ENCODE results near the gene FMO5. TPM values are rescaled to one million over a fixed set of nuclear protein-coding genes. Genes with fewer than 3 reads are reported as not detected.

The FMO5 gene
- total and polyA plus RNA-seq, 4 donors = 36.0 to 152 (median 99.1) TPM

DNA sequence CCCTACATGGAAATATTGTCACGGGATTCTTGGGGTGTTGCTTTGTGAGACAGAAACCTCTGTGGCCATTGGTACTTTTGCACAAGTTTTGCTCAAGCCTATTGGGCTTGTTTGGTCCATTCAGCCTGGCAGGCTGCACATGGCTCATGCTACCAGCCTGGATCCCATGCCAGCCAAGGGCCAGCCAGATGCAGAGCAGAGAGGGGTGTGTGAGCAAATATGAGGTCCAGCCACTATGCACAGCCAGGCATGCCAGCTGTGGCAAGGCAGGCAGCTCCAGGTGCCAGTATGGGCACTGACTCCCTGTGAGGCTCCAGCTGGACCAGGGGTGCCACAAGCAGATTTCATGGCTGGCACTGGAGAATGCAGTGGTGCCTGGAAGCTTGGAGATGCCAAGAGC lies 10.7 kb upstream of the FMO5 start:
- no peak for DNase-seq (ENCODE audit: low spot score)
- TF ChIP-seq RAD21 (IDR thresholded peaks at IDR 0.05) = peak in 1 of 2 donors; percentile 26
- TF ChIP-seq HNF4G (IDR thresholded peaks at IDR 0.05) = no peak
- TF ChIP-seq, protein P1, sequence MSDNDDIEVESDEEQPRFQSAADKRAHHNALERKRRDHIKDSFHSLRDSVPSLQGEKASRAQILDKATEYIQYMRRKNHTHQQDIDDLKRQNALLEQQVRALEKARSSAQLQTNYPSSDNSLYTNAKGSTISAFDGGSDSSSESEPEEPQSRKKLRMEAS (IDR thresholded peaks at IDR 0.05) = peak; percentile 68
- TF ChIP-seq, protein P2, sequence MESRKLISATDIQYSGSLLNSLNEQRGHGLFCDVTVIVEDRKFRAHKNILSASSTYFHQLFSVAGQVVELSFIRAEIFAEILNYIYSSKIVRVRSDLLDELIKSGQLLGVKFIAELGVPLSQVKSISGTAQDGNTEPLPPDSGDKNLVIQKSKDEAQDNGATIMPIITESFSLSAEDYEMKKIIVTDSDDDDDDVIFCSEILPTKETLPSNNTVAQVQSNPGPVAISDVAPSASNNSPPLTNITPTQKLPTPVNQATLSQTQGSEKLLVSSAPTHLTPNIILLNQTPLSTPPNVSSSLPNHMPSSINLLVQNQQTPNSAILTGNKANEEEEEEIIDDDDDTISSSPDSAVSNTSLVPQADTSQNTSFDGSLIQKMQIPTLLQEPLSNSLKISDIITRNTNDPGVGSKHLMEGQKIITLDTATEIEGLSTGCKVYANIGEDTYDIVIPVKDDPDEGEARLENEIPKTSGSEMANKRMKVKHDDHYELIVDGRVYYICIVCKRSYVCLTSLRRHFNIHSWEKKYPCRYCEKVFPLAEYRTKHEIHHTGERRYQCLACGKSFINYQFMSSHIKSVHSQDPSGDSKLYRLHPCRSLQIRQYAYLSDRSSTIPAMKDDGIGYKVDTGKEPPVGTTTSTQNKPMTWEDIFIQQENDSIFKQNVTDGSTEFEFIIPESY (IDR thresholded peaks at IDR 0.05) = no peak
- peak; percentile 6 to 37 for TF ChIP-seq HNF4A (conservative IDR thresholded peaks at IDR 0.05)
- peak in 1 of 2 donors; percentile 15 for TF ChIP-seq JUND (IDR thresholded peaks at IDR 0.05)
- no peak for TF ChIP-seq NR2F2 (IDR thresholded peaks at IDR 0.05)
- no peak for TF ChIP-seq TAF1 (conservative IDR thresholded peaks at IDR 0.05)
- peak; percentile 51 for TF ChIP-seq SP1 (IDR thresholded peaks at IDR 0.05)
- no peak for TF ChIP-seq EGR1 (IDR thresholded peaks at IDR 0.05; ENCODE audit: low read depth in 2 of 2)
- peak in 1 of 2 donors; percentile 46 for TF ChIP-seq RXRA (IDR thresholded peaks at IDR 0.05)
- TF ChIP-seq FOXA1 (IDR thresholded peaks at IDR 0.05) = no peak
- no peak for TF ChIP-seq FOXA2 (IDR thresholded peaks at IDR 0.05)
- TF ChIP-seq YY1 (IDR thresholded peaks at IDR 0.05) = peak; percentile 80
- TF ChIP-seq, protein P3, sequence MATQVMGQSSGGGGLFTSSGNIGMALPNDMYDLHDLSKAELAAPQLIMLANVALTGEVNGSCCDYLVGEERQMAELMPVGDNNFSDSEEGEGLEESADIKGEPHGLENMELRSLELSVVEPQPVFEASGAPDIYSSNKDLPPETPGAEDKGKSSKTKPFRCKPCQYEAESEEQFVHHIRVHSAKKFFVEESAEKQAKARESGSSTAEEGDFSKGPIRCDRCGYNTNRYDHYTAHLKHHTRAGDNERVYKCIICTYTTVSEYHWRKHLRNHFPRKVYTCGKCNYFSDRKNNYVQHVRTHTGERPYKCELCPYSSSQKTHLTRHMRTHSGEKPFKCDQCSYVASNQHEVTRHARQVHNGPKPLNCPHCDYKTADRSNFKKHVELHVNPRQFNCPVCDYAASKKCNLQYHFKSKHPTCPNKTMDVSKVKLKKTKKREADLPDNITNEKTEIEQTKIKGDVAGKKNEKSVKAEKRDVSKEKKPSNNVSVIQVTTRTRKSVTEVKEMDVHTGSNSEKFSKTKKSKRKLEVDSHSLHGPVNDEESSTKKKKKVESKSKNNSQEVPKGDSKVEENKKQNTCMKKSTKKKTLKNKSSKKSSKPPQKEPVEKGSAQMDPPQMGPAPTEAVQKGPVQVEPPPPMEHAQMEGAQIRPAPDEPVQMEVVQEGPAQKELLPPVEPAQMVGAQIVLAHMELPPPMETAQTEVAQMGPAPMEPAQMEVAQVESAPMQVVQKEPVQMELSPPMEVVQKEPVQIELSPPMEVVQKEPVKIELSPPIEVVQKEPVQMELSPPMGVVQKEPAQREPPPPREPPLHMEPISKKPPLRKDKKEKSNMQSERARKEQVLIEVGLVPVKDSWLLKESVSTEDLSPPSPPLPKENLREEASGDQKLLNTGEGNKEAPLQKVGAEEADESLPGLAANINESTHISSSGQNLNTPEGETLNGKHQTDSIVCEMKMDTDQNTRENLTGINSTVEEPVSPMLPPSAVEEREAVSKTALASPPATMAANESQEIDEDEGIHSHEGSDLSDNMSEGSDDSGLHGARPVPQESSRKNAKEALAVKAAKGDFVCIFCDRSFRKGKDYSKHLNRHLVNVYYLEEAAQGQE (IDR thresholded peaks at IDR 0.05) = peak; percentile 59
- TF ChIP-seq, protein P4, sequence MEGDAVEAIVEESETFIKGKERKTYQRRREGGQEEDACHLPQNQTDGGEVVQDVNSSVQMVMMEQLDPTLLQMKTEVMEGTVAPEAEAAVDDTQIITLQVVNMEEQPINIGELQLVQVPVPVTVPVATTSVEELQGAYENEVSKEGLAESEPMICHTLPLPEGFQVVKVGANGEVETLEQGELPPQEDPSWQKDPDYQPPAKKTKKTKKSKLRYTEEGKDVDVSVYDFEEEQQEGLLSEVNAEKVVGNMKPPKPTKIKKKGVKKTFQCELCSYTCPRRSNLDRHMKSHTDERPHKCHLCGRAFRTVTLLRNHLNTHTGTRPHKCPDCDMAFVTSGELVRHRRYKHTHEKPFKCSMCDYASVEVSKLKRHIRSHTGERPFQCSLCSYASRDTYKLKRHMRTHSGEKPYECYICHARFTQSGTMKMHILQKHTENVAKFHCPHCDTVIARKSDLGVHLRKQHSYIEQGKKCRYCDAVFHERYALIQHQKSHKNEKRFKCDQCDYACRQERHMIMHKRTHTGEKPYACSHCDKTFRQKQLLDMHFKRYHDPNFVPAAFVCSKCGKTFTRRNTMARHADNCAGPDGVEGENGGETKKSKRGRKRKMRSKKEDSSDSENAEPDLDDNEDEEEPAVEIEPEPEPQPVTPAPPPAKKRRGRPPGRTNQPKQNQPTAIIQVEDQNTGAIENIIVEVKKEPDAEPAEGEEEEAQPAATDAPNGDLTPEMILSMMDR (IDR thresholded peaks at IDR 0.05; ENCODE audit: low read depth, low read length, missing input control) = no peak
- TF ChIP-seq GABPA (IDR thresholded peaks at IDR 0.05 in 1 of 2, conservative IDR thresholded peaks at IDR 0.05 in 1 of 2) = no peak
- TF ChIP-seq, protein P5, sequence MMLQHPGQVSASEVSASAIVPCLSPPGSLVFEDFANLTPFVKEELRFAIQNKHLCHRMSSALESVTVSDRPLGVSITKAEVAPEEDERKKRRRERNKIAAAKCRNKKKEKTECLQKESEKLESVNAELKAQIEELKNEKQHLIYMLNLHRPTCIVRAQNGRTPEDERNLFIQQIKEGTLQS (IDR thresholded peaks at IDR 0.05) = no peak
- H3K9ac ChIP-seq (ENCODE audit: low read depth in 1 of 2, low read length in 2 of 2) = no peak overlapping the region
- H3K36me3 ChIP-seq (ENCODE audit: control insufficient read depth in 4 of 4, insufficient read depth in 3 of 4, low read depth in 1 of 4, low read length in 3 of 4) = no peaks in the 10 kb centered on the region
- H3K4me3 ChIP-seq (ENCODE audit: low read depth in 1 of 3, low read length in 3 of 3) = no peak overlapping the region
- H3K27ac ChIP-seq (ENCODE audit: low read depth in 1 of 2, low read length in 2 of 2) = peak overlapping the region; percentile 81 to 83
- no peaks in the 10 kb centered on the region for H3K27me3 ChIP-seq (ENCODE audit: control insufficient read depth in 4 of 4, insufficient read depth in 4 of 4, low read length in 3 of 4)
- WGBS = 44% methylated on average over 1 of the region's 1 CpG
- peaks cover 16 to 57% (median 38%) of the 10 kb centered on the region in 4 donors for H3K4me1 ChIP-seq (ENCODE audit: control insufficient read depth in 4 of 4, insufficient read depth in 4 of 4, low read length in 3 of 4)
- no peaks in the 10 kb centered on the region for H3K9me3 ChIP-seq (ENCODE audit: control insufficient read depth in 4 of 4, low read length in 3 of 4)

Data from liver (tissue), 9 donors.